T-helper 1 cell (primary cell): ENCODE results near the gene DSG1.
"Not testable (repeated sequence)": the region's sequence is repeated elsewhere in the genome, so short reads cannot be mapped to it uniquely, and the experiment has no call there.

Experiments used
- DNase-seq, 5 donors: peaks; one replicate each; pipeline ENCODE4 v3.0.0-alpha.2; 2012 to 2020
- total RNA-seq, 4 donors: gene quantifications; one replicate each; lab custom pipeline; 2026; lab: John Stamatoyannopoulos, UW

The DSG1 gene
- total RNA-seq: 0 reads per million in 4 donors

DNA sequence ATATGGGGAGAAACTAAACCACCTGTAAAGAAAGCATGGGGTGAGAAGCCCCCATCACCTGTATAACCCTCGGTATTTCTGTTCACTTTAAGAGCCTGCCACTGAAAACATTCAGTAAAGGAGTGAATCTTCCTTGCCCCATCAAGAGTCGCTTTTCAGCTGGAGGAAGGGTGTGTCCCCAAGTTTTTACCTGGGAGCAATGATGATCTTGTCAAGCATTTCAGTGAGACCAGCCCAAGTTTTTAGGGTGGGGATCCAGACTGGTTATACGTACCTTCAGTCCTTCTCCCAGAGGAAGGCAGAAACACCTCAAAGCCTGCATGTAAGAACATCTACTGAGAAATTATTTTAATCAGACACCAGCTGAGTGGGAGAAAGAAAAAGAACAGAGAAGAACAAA lies at the start of gene DSG1:
TSS of gene DSG1 (plus strand) at position 301 of the 400 bp plus-strand sequence. CDS start 141 bp downstream, outside the sequence.
- DNase-seq: no peak

DNA sequence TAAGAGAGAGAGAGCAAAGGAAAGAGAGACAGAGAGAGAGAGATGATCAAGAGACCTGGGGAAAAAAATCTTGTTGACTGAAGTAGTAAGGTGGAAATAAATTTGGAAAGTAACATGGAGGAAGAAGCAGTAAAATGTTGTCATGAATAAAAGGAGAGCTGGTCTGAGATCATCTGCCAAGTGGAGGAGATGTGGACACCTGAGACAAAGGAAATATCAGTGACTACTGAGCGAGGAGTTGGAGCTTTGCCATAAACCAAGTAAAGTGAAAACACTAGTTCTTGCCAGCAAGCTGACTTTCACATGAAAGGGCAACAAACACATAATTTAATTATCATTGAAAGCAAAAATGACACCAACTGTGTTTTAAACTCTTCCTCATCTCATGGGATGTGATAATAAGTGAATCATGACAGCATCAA lies 49.0 kb upstream of the DSG1 start:
- DNase-seq: no peak

DNA sequence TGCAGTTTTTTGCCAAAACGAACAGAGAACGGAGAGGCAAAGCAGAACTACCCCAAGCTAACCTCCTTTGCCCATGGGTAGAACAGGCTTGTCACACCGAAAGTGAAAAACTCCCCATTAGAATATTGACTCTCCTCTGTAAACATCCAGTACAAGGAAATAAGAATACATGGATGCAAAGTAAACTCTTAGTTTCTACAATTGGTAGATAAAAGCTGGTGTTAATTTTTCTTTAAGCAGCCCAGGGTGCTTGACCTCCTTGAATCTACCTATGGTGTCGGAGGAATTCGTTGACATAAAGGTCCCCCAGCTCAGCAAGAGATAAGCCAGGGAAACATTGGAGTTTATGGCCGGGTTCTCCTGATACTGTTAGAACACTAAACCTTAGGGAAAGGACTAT lies 48.4 kb upstream of the DSG1 start:
- DNase-seq: no peak

DNA sequence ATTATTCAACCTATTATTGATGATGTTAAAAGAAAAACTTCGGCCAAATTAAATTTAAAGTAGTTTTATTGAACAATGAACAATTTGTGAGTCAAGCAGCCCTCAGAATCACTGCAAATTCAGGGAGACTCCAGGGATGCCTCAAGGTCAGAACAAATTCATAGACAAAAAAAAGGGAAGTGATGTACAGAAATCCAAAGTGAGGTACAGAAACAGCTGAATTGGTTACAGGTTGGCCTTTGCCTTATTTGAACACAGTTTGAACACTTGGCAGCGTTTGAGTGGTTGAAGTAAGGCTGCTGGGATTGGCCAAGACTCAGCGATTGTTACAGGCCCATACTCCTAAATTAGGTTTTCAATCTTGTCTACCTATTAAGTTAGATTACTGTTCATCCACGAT lies 47.4 kb upstream of the DSG1 start:
- DNase-seq: no peak

DNA sequence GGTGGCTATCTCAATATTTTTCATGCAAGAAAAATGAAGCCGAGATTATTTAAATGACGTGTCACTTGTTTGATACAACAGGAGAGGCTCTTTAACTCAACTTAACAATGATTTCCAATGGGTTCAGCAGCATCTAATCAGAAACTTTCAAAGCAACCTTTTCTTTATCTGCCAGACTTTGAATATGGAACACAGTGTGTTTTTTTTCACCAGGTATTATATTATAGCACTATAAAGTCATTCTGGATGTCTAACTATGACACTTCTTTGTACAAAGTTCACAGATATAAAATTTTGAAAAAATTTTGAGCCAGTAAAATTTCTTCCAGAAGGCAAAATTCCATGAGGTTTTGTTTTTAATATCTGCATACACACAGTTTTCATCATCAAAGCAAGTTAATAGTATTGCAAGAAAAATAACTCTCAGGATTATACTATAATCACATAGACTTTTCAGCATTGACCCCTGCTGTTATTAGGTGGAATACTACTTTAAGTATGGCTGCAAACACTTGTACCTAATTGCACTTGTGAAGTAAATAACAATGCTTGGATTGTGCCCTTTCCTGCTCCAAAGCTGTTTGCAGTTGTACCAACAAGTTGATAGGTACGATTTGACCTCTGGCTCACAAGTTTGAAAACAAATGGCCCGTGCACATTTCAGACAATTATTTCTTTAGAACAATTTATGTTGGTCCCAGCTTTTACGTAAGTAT lies 44.0 kb upstream of the DSG1 start:
- no peak for DNase-seq

DNA sequence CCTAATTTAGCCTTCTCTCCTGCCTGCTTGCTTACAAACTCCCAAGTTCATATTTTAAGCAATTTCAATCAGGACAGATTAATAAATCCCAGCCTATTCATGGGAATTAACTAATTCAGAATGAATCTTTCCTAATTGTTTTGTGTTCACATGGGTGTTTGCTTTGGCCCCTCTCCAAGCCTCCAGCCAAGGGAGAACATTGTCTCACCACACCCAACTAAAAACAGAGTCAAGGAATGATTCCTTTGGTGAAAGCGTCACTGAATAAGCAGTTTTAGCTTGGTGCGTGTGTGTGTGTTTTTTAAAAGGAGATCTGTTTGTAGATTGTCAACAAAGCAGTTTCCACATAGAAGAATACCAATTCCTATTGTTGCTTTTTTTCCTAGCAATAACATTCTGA lies 43.0 kb upstream of the DSG1 start:
- no peak for DNase-seq

DNA sequence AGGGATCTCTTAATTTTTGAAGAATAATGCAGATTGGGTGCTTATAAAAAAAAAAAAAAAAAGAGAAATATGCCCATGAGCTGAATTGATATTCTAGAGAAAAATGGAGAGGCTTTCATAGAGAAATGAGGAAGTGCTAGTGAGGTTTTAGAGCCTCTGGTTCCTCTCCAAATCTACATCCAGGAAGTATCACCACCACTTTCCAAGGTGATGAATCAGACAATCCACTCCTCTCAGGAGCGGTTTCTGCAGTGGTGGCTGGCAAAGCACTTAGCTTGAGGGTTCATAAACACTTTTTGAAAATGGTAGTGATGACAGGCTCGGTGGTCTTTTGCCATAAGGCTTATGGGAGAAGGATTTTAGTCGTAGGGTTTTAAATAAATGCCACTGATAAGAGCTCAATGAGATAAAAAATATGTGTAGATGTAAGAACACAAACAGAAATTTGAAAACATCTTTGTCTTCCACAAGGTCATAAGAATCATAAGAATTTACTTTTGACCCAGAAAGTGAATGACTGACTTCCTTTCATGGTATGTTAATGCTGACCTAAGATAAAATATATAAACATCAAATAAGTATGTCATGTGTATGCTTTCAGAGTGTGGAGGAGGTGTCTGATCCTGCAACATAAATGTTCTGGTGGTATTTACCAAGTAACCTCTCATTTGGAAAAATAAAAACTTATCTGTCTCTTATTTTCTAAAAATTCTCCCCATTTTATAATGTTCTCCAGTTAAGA lies 42.1 kb upstream of the DSG1 start:
- DNase-seq: no peak

DNA sequence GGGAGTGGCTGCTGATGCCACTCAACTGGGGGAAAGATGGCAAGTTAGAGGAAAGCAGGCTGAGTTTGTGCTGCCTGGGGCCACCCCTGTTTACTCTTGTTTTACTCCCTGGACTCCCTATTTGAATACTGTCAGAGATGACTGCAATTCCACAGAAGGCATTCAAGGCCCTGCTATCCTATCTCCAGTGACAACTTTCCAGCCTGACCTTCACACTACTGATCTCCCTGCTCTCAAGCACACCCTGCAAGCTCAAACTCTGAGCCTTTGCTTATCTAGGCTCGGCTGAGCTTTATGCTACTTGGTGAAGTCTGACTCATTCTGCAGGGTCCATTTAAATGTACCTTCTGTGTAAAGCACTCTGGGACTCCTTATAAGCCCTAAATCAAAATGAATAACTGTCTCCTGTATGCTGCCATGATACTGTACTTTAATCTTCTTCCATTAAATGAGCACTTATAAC lies 39.3 kb upstream of the DSG1 start:
- no peak for DNase-seq

DNA sequence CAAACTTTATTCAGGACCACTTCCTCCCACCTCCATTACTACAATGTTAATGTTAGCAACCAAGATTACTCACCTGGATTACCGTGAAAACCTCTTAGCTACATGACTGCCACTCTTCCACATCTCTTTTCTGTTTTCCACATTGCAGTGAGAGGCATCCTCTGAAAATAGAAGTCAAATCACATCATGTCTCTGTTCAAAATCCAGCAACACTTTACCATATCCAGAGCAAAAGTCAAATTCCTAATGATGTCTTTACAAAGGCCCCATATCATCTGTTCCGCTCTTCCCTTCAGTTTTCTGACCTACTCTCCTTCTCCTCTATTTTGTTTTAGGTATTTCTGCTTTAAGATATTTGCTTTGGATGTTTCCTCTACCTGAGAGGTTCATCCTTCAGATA lies 37.5 kb upstream of the DSG1 start:
- DNase-seq: no peak

DNA sequence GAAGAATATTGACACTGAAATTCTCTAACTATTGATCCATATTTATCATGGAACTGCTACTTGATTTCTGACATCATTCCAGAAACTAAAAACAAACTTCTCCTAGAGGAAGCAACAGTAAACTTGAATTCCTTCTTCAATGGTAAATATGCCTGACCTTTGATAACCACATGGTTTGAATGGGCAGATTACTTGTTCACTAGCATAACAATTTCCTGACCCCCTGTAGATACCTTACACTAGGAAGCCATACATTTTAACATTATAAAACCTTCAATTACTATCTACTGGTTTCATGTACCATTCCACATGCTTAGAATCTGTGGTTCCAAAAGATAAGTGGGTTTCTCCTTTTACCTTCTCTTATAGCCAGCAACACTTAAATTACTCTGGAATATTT lies 36.5 kb upstream of the DSG1 start:
- DNase-seq: no peak

DNA sequence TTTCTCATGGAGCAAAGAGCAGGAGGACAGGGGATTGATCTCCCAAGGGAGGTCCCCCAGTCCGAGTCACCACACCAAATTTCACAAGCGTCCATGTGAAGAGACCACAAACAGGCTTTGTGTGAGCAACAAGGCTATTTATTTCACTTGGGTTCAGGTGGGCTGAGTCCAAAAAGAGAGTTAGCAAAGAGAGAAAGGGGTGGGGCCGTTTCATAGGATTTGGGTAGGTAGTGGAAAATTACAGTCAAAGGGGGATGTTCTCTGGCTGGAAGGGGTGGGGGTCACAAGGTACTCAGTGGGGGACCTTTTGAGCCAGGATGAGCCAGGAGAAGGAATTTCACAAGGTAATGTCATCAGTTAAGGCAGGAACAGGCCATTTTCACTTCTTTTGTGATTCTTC lies 28.5 kb upstream of the DSG1 start:
- not testable (repeated sequence) for DNase-seq

DNA sequence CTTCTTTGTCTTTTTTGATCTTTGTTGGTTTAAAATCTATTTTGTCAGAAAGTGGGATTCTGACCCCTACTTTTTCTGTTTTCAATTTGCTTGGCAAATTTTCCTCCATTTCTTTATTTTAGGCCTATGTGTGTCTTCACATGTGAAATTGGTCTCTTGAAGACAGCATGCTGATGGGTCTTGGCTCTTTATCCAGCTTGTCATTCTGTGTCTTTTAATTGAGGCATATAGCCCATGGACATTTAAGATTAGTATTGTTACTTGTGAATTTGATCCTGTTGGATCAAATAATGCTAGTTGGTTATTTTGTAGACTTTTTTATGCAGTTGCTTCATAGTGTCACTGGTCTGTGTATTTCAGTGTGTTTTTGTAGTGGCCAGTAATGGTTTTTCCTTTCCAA lies 26.3 kb upstream of the DSG1 start:
- DNase-seq: no peak

DNA sequence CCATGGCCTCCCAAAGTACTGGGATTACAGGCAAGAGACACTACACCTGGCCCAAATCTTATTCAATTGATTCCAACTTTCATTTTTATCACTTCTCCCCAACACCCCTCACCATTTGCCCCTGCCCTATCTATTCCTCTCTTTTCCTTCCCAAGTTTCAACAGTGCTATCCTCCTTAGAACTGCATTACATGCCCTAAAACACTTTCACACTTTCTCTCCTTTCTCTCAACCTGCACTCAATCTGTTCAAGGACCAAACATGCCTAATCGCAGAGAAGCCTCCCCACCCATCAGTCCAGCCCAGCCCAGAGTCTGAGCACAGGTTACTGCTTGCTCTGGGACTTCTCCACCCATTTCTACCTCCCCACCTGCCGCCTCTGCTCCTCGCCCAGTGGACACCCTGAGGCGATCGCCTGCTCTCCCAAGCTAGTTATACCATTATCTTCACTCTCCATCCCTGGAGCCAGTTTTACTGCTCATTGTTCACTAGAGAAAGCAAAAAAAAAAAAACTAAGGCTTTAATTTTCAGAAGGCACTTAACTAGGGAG lies 23.7 kb upstream of the DSG1 start:
- DNase-seq: no peak

DNA sequence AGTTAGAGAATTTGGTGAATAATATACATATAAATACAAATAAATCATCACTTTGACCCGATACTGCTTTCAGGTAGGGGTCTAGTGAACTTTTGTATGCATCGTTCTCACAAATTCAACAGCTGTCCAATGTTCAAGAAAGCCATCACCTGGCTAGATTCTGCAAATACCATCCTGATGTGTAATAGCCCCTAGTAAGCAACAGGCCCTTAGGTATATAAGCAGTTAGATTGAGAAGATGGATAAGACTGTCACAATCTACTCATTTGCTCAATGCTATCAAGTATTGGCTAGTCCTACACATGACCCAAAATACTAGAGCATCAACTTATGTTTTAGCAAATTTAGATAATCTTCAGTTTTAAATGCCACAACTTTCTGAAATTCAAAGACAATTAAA lies 20.7 kb upstream of the DSG1 start:
- DNase-seq: no peak

DNA sequence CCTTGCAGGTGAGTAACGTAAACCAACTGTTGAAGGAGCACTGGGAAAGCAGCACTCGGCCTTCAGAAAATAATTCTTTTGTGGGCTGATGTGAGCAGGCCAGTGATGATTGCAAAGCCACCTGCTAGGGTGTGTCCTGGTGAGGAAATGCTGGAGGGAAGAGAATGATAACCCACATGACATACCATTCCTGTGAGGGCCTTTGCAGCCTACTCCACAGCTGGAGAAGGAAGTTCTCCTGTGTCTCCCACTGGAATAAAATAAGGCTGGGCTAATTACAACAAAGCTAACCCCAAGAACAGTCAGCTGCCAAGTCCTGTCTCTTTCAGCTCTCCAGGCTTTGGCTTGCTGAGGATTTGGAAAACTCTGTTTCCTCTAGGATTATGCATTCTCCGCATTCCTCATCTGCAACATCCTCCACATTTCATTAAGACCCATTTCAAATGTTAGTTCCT lies 16.7 kb upstream of the DSG1 start:
- no peak for DNase-seq

DNA sequence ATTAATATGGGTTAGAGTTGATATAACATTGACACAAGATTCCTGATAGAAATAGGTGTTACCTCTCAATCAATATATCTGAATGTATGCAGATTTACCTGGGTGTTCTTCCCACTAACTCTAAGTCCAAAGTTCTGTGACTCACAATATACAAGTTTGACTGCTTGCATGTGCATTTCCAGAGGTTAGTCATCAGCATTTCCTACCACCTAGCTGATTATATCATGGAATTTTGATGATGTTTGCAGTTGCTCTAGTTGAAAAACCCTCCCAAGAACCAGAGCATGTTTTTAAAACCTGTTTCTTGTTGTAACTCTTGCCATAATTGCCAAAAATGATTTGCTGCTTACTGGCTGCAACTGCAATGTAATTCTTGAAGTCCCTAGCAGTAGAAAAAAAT lies 15.0 kb upstream of the DSG1 start:
- DNase-seq: no peak

DNA sequence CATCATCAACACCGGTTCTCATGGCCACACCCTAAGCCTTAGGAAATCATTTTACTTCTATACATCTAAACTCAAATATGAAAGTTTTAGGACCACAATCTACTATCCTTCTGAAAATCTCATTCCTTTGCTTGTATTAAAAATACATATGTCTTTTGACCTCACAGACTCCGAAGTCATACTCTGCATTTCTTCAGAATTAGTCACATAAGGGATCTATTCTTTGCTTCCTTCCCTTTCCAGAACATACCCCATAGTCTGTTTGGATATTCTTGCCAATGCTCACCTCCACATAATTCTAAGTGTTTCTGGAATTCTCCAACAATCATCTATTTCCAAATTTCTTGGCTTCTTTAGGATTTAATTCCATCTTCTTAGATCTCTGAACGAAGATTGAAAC lies 14.2 kb upstream of the DSG1 start:
- DNase-seq: no peak

DNA sequence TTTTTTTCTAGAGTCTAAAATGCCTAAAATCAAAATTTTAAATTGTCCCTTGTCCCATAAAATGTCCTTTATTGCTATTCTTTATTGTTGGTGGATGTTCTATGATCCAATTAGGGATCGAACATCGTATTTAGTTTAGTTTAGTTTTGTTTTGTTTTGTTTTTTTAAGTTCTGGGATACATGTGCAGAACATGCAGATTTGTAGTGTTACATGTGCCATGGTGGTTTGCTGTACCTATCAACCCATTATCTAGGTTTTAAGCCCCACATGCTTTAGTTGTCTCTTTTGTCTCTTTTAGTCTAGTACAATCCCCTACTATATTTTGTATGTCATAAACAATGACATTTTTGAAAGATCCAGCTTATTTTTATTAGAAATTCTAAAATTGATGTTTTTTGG lies 8.8 kb upstream of the DSG1 start:
- no peak for DNase-seq

DNA sequence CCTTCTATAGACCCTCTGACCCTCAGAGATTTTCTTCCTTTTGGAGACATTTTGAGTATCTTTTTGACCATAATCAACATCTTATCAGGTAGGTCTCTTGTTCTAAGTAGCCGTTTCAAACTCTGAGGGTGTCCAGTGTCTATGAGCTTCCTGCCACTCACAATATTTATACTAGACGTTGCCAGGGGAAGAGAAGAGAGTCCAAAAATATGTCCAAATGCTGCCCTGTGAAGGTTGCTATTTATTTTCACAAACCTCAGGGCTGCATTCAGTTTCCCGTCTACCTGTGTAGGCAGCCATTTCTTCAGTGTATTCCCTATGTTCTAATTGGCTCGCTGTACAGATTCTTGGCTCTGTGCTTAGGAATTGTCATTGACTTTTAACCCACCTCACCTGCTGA lies 986 bp upstream of the DSG1 start:
- DNase-seq: no peak

DNA sequence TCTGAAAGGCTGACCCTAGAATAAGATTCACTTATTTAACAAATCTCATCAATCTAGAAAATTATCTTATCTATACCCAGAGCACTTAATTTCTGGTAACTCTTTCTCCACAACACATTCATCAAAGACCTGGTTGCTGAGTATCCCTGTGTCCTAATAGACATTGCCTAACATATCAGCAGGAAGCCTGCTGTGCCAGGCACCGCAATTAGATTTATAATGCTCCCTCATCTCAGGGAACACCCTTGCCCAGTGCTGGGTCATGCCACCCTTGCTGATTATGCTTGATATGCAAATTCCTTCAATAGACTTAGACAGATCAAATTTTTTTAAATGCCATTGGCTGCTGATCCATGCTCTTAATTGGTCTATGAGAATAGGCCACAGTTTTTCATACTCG lies 3.8 kb downstream of the DSG1 start:
- no peak for DNase-seq

DNA sequence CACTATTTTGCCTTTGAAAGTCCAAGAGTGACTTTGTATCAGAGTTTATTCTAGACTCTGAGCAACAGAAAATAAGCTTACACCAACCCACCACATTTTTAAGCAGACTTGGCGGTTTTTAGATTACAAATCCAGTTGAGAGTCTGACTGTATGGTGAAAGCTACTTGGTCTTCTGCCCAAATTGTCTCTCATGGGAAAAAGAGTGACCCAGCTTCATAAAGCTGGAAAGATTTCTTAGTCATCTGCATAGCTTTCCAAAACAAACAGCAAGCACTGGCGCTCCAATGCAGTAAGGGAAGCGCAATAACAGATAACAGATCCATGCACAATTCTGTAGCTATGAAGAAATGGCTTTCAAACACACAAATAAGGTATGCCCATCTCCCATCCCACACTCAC lies 7.1 kb downstream of the DSG1 start:
- DNase-seq: no peak

DNA sequence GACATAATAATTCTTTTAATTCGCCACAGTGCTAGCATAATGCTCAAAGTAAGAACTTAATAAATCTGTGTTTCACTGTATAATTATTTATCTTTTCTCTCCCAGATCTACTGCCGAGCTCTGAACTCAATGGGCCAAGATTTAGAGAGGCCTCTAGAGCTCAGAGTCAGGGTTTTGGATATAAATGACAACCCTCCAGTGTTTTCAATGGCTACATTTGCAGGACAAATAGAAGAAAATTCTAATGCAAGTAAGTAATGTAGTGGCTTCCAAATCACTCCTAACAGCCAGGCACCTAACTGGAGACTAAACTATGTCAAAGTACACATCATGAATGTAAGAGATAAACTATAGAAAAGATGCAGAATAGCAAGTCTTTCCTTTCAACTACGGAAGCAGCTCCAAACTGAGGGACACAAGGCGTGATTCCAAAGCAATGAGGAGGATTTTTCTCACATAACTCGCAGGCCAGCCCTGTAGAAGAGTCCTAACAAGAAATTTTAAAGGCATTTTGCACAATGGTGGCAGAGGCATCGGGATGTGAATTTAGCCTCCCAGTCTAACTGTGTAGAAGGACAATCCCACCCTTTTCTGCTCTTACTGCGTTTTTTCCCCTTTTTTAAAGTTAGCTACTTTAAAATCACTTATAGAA lies 12.0 kb downstream of the DSG1 start:
- DNase-seq: no peak

DNA sequence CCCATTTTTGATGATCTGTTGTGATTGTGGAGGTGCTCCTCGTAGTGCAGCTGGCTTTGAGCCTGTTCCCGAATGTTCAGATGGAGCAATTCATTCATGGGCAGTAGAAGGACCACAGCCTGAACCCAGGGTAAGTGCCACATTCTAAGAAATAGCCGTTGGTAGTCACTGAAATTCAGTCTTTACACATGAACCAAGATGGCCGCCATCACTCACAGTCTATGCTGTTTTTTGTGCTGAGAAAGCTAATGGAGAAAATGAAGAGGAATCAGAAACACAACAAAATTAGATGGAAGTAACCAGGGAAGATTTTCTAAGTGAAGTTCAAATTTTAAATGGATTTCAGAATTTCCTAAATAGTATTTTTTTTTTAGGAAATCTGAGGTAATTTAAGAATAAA lies 25.5 kb downstream of the DSG1 start:
- no peak for DNase-seq

DNA sequence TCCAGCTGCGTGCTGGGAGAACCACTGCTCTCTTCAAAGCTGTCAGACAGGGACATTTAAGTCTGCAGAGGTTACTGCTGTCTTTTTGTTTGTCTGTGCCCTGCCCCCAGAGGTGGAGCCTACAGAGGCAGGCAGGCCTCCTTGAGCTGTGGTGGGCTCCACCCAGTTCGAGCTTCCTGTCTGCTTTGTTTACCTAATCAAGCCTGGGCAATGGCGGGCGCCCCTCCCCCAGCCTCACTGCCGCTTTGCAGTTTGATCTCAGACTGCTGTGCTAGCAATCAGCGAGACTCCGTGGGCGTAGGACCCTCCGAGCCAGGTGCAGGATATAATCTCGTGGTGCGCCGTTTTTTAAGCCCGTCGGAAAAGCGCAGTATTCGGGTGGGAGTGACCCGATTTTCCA lies 35.4 kb downstream of the DSG1 start:
- not testable (repeated sequence) for DNase-seq
